H4 (cell line): ENCODE results near the gene ACE. TPM values are rescaled to one million over a fixed set of nuclear protein-coding genes. Genes with fewer than 3 reads are reported as not detected.
"Not testable (repeated sequence)": the region's sequence is repeated elsewhere in the genome, so short reads cannot be mapped to it uniquely, and the experiment has no call there.

Experiments used
- DNase-seq: peaks from one replicate; pipeline ENCODE4 v3.0.0-alpha.2; 2015; ENCODE audit warnings: low spot score
- total RNA-seq: library from RNA; depleted of rRNA; stranded (reverse); fragments of >200 nt; shearing (Covaris generic); gene quantifications from 2 replicates; pipeline ENCODE4 v1.2.3, GENCODE V29; 2014

ACE gene
- total RNA-seq, 1 experiment from 2014 or later: not detected

- no peak for DNase-seq
Measured at GRCh38 chr17:63444457-63444856, 32.4 kb upstream of the ACE start.

- DNase-seq: no peak
Measured at GRCh38 chr17:63445065-63445464, 31.8 kb upstream of the ACE start.

DNA sequence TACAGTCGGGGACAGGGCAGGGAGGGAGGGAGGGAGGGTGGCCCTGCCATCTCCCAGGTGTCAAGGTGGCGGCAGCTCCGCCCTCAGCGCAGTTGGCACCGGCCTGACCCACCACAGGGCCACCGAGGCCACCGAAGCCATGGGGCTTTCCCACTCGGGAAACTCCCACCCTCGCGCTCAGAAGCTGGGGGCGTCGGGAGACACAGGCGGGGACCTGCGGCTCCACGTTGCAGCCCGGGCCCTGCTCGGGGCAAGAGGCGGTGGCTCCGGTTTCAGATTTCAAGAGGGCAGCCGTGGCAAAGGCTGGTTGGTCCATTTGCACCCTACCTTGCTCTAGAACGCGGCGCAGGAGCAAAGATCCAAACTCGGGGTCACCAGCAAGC is 31.3 kb upstream of the ACE start:
- no peak for DNase-seq

- peak; percentile 66 for DNase-seq
Measured at GRCh38 chr17:63445954-63446752, 30.7 kb upstream of the ACE start, which contains the start of gene CYB561. TSS of gene CYB561 (minus strand) at chr17:63446306. CDS start at chr17:63437547, 8,759 bp downstream.

GRCh38 chr17:63446753-63447470 is 29.9 kb upstream of the ACE start:
- no peak for DNase-seq

DNA sequence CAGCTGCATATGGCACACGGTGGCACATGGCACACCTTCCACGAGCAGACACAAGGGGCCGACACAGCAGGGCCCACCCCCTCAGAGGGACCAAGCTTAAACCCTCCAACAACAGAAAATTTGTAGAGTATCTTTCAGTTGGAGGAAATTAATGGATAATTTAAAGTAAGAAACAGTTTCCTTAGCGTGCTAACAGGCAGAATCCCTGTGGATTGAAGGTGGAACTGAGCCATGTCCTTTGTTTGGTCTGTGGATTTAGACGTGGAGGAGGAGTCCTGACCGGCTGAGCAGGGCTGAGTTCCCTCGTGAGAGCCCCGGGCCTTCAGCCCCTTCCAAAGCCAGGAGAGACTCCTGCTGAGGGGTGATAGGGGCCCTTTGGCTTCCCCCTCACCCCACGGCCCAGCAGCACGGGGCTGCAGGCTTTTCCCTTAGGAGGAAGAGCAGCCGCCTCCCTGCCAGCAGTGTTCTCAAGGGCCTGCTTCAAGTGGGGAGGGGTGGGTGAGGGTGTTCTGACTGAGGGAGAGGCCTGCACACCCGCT is 29.3 kb upstream of the ACE start:
- no peak for DNase-seq

GRCh38 chr17:63448655-63449054 is 28.2 kb upstream of the ACE start:
- no peak for DNase-seq

GRCh38 chr17:63450551-63450950 is 26.3 kb upstream of the ACE start:
- no peak for DNase-seq

GRCh38 chr17:63451150-63451549 is 25.7 kb upstream of the ACE start:
- DNase-seq: no peak

- peak; percentile 5 for DNase-seq
Measured at GRCh38 chr17:63452046-63452961, 24.6 kb upstream of the ACE start.

GRCh38 chr17:63452962-63453551 is 23.8 kb upstream of the ACE start:
- no peak for DNase-seq

DNA sequence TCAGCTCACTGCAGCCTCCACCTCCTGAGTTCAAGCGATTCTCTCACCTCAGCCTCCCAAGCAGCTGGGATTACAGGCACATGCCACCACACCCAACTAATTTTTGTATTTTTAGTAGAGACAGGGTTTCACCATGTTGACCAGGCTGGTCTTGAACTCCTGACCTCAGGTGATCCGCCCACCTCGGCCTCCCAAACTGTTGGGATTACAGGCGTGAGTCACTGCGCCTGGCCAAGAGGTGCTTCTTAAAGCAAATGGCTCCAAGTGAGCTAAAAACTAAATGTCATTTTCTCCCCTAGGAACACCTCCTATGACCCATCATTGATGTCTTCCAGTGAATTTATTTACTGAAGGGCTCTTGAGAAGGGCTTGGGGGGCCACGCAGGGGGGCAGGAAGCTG is 22.5 kb upstream of the ACE start:
- DNase-seq: not testable (repeated sequence)

- DNase-seq: no peak
Measured at GRCh38 chr17:63454915-63455314, 21.9 kb upstream of the ACE start.

- DNase-seq: peak; percentile 3
Measured at GRCh38 chr17:63455417-63455816, 21.4 kb upstream of the ACE start.

GRCh38 chr17:63458478-63458877 is 18.4 kb upstream of the ACE start:
- no peak for DNase-seq

GRCh38 chr17:63460018-63460417 is 16.8 kb upstream of the ACE start:
- no peak for DNase-seq

DNA sequence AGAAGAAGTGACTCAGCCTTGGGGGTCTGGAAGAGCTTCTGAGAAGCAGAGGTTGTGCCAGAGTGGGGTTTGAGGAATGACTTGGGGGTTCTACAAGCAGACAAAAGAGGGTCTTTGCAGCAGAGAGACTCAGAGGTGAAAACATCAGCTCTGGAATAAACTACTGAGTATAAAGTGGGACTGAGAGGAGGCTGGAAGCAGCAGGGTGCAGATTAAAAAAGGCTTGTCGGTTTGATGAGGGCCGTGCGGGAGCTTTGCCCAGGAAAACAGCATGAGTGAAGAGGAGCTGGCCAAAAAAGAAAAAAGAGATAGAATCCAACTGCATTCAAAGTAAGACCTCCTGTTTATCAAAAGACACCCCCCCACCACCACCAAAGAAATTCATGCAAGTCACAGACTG is 13.1 kb upstream of the ACE start:
- no peak for DNase-seq

GRCh38 chr17:63464691-63465236 is 12.1 kb upstream of the ACE start:
- no peak for DNase-seq

DNA sequence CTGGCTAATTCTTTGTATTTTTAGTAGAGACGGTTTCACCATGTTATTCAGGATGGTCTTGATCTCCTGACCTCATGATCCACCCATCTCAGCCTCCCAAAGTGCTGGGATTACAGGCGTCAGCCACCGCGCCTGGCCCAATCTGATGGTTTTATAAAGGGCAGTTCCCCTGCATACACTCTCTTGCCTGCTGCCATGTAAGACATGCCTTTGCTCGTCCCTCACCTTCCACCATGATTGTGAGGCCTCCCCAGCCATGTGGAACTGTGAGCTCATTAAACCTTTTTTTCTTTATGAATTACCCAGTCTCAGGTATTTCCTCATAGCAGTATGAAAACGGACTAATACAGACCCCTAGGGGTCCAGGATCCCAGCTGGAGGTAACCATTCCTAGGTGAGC is 8.8 kb upstream of the ACE start:
- not testable (repeated sequence) for DNase-seq

- peak; percentile 53 for DNase-seq
Measured at GRCh38 chr17:63474174-63474573, 2.7 kb upstream of the ACE start.
